H9 (cell line): ENCODE data around the gene LRRC23. TPM values are rescaled to one million over a fixed set of nuclear protein-coding genes. Genes with fewer than 3 reads are reported as not detected.

Source experiments
- DNase-seq: peaks from one replicate; pipeline ENCODE4 v3.0.0-alpha.2; 2017
- H2AFZ ChIP-seq: one replicate; pipeline ENCODE4 v1.6.1; 2013; ENCODE audit warnings: mild to moderate bottlenecking, low read length, control low read depth, moderate library complexity
- H2AK5ac ChIP-seq: 2 replicates; pipeline ENCODE4 v1.6.1; 2013; ENCODE audit warnings: low read length, control low read depth, mixed read lengths; ENCODE audit not compliant: insufficient read length
- H2BK120ac ChIP-seq: one replicate; pipeline ENCODE4 v1.6.1; 2013; ENCODE audit warnings: low read depth, mild to moderate bottlenecking, low read length, control low read depth, inconsistent platforms; ENCODE audit not compliant: poor library complexity, severe bottlenecking
- H2BK12ac ChIP-seq: 2 replicates; pipeline ENCODE4 v1.6.1; 2013; ENCODE audit warnings: low read length, control low read depth, mixed read lengths, low read depth; ENCODE audit not compliant: insufficient read length
- H2BK15ac ChIP-seq: 2 replicates; pipeline ENCODE4 v1.6.1; 2013; ENCODE audit warnings: low read depth, low read length, control low read depth
- H2BK20ac ChIP-seq: one replicate; pipeline ENCODE4 v1.6.1; 2013; ENCODE audit warnings: low read depth, mild to moderate bottlenecking, low read length, control low read depth, inconsistent platforms; ENCODE audit not compliant: poor library complexity, severe bottlenecking
- H2BK5ac ChIP-seq: 2 replicates; pipeline ENCODE4 v1.6.1; 2013; ENCODE audit warnings: low read length, control low read depth, mixed read lengths; ENCODE audit not compliant: insufficient read length
- H3K14ac ChIP-seq: 2 replicates; pipeline ENCODE4 v1.6.1; 2013; ENCODE audit warnings: low read length, control low read depth; ENCODE audit not compliant: insufficient read depth
- H3K18ac ChIP-seq: 2 replicates; pipeline ENCODE4 v1.6.1; 2013; ENCODE audit warnings: low read depth, mild to moderate bottlenecking, mixed read lengths, low read length, control low read depth; ENCODE audit not compliant: insufficient read length
- H3K23ac ChIP-seq: 2 replicates; pipeline ENCODE4 v1.6.1; 2013; ENCODE audit warnings: low read length, control low read depth, mixed read lengths, low read depth; ENCODE audit not compliant: insufficient read length
- H3K23me2 ChIP-seq: 2 replicates; pipeline ENCODE4 v1.6.1; 2013; ENCODE audit warnings: low read depth, mild to moderate bottlenecking, mixed read lengths, low read length, control low read depth; ENCODE audit not compliant: insufficient read length, poor library complexity, severe bottlenecking
- H3K27ac ChIP-seq: 2 replicates; pipeline ENCODE4 v1.5.1; 2013; ENCODE audit warnings: low read length, control low read depth, mixed read lengths, low read depth; ENCODE audit not compliant: insufficient read length
- H3K27me3 ChIP-seq: 2 replicates; pipeline ENCODE4 v1.6.1; 2013; ENCODE audit warnings: low read length, control low read depth, inconsistent platforms; ENCODE audit not compliant: insufficient read depth
- H3K4ac ChIP-seq: 2 replicates; pipeline ENCODE4 v1.6.1; 2013; ENCODE audit warnings: low read depth, mild to moderate bottlenecking, control low read depth, inconsistent platforms, low read length, moderate library complexity
- H3K4me1 ChIP-seq: 2 replicates; pipeline ENCODE4 v1.6.1; 2013; ENCODE audit warnings: low read length, control low read depth, inconsistent platforms; ENCODE audit not compliant: insufficient read depth
- H3K4me2 ChIP-seq: 2 replicates; pipeline ENCODE4 v1.6.1; 2013; ENCODE audit warnings: low read length, control low read depth, mixed read lengths; ENCODE audit not compliant: insufficient read length, insufficient read depth
- H3K56ac ChIP-seq: 2 replicates; pipeline ENCODE4 v1.6.1; 2013; ENCODE audit warnings: low read depth, mild to moderate bottlenecking, mixed read lengths, low read length, control low read depth; ENCODE audit not compliant: insufficient read length
- H3K79me1 ChIP-seq: 2 replicates; pipeline ENCODE4 v1.6.1; 2013; ENCODE audit warnings: low read depth, mild to moderate bottlenecking, moderate library complexity, low read length, control low read depth, inconsistent platforms; ENCODE audit not compliant: insufficient read depth, poor library complexity, severe bottlenecking
- H3K79me2 ChIP-seq: 2 replicates; pipeline ENCODE4 v1.6.1; 2013; ENCODE audit warnings: low read length, control low read depth, inconsistent platforms; ENCODE audit not compliant: insufficient read depth
- H3K9ac ChIP-seq: 2 replicates; pipeline ENCODE4 v1.6.1; 2013; ENCODE audit warnings: low read length, control low read depth, mixed read lengths; ENCODE audit not compliant: insufficient read length; ENCODE audit errors: extremely low read depth
- H3K9me3 ChIP-seq: one replicate; pipeline ENCODE4 v1.6.1; 2013; ENCODE audit warnings: low read depth, low read length, inconsistent platforms; ENCODE audit not compliant: control insufficient read depth
- H3T11ph ChIP-seq: one replicate; pipeline ENCODE4 v1.6.1; 2013; ENCODE audit warnings: mild to moderate bottlenecking, low read length, control low read depth, inconsistent platforms
- H4K20me1 ChIP-seq: one replicate; pipeline ENCODE4 v1.6.1; 2013; ENCODE audit not compliant: control insufficient read depth, insufficient read length, insufficient read depth
- H4K5ac ChIP-seq: 2 replicates; pipeline ENCODE4 v1.6.1; 2013; ENCODE audit warnings: low read depth, mild to moderate bottlenecking, mixed read lengths, low read length, control low read depth; ENCODE audit not compliant: insufficient read length
- H4K8ac ChIP-seq: replicated peaks from 2 replicates; pipeline ENCODE4 v1.6.1; 2013; ENCODE audit warnings: low read length, control low read depth, mixed read lengths, low read depth; ENCODE audit not compliant: insufficient read length
- H4K91ac ChIP-seq: 2 replicates; pipeline ENCODE4 v1.6.1; 2013; ENCODE audit warnings: low read depth, mild to moderate bottlenecking, moderate library complexity, mixed read lengths, low read length, control low read depth; ENCODE audit not compliant: insufficient read length
- H3K27ac Mint-ChIP-seq, 3 experiments: 2 replicates in 2 of 3; 3 replicates in 1 of 3; pipeline ENCODE4 v1.8.0; 2020 to 2021; ENCODE audit warnings: mixed read lengths in 3 of 3, mild to moderate bottlenecking in 1 of 3, moderate library complexity in 1 of 3
- H3K27me3 Mint-ChIP-seq: 2 replicates; pipeline ENCODE4 v1.8.0; 2021; ENCODE audit warnings: low read depth, mild to moderate bottlenecking, moderate library complexity, mixed read lengths
- H3K36me3 Mint-ChIP-seq, 3 experiments: 2 replicates in 2 of 3; 3 replicates in 1 of 3; pipeline ENCODE4 v1.8.0; 2020 to 2021; ENCODE audit warnings: low read depth in 3 of 3, mixed read lengths in 3 of 3; ENCODE audit not compliant: insufficient read depth in 1 of 3
- H3K4me1 Mint-ChIP-seq, 2 experiments: 2 replicates each; pipeline ENCODE4 v1.8.0; 2020; ENCODE audit warnings: mixed read lengths in 2 of 2
- H3K4me3 Mint-ChIP-seq, 2 experiments: 2 replicates in 1 of 2; 3 replicates in 1 of 2; pipeline ENCODE4 v1.8.0; 2020 to 2021; ENCODE audit warnings: mild to moderate bottlenecking in 2 of 2, mixed read lengths in 2 of 2, moderate library complexity in 1 of 2
- H3K9me3 Mint-ChIP-seq, 2 experiments: 2 replicates in 1 of 2; 3 replicates in 1 of 2; pipeline ENCODE4 v1.8.0; 2020; ENCODE audit warnings: mild to moderate bottlenecking in 2 of 2, mixed read lengths in 2 of 2, moderate library complexity in 1 of 2
- WGBS: extraction: QIAGEN DNeasy Blood & Tissue Kit; methylation state at CpG from one replicate; pipeline ENCODE4 v1.1.7; 2013; ENCODE audit warnings: missing lambda C conversion rate, low lambda C conversion rate, mixed read lengths; ENCODE audit not compliant: insufficient read length; ENCODE audit errors: extremely low coverage; 5-methylcytosine and 5-hydroxymethylcytosine counted together
- total RNA-seq: library from RNA; stranded (reverse); gene quantifications from 2 replicates; pipeline ENCODE4 v1.2.1, GENCODE V29; 2021
- TF ChIP-seq, protein P1 (sequence below): fragments of 200-600 bp; sonication (generic); conservative IDR thresholded peaks from 3 replicates; pipeline ENCODE4 v1.8.0; 2021; ENCODE audit warnings: antibody characterized with exemption, mild to moderate bottlenecking

Gene LRRC23
- total RNA-seq, 1 experiment from 2014 or later = 2.1 TPM

GRCh38 chr12:6950401-6950801 lies 45.8 kb downstream of the LRRC23 start:
- Histone ChIP-seq H2AFZ (no peak overlapping the region), H2BK120ac (no peak overlapping the region), H2BK5ac (no peak overlapping the region), H3K23ac (no peak overlapping the region), H3K56ac (no peak overlapping the region), H3K18ac (no peak overlapping the region), H3K79me2 (no peaks in the 10 kb centered on the region), H3K9ac (no peak overlapping the region), H3K27ac (no peak overlapping the region), H4K20me1 (peaks cover 2% of the 10 kb centered on the region), H3K4ac (no peak overlapping the region), H3K9me3 (no peaks in the 10 kb centered on the region), H3K23me2 (peaks cover 7% of the 10 kb centered on the region), H4K91ac (no peak overlapping the region), H3K4me2 (no peak overlapping the region), H2BK12ac (no peak overlapping the region), H2BK20ac (no peak overlapping the region), H3K27me3 (no peaks in the 10 kb centered on the region), H4K8ac (no peak overlapping the region), H3K4me1 (peaks cover 2% of the 10 kb centered on the region; the same call in 1 of the 2 replicates), H2AK5ac (no peak overlapping the region), H3K79me1 (no peaks in the 10 kb centered on the region), H4K5ac (no peak overlapping the region), H3K14ac (no peak overlapping the region), H3T11ph (no peak overlapping the region), H2BK15ac (no peak overlapping the region)
- Mint-ChIP-seq H3K27ac (no peak overlapping the region; a peak in 1 of 7 replicates), H3K27me3 (no peaks in the 10 kb centered on the region; the same call in 1 of the 2 replicates), H3K36me3 (peaks cover under 1 to 5% (median 3%) of the 10 kb centered on the region in 3 experiments; a peak in 3 of 7 replicates), H3K4me1 (peaks cover 29 to 41% of the 10 kb centered on the region in 2 experiments), H3K4me3 (peak overlapping the region in 1 of 2 experiments; percentile 18; a peak in 1 of 5 replicates), H3K9me3 (no peaks in the 10 kb centered on the region)
- TF ChIP-seq, protein P1, sequence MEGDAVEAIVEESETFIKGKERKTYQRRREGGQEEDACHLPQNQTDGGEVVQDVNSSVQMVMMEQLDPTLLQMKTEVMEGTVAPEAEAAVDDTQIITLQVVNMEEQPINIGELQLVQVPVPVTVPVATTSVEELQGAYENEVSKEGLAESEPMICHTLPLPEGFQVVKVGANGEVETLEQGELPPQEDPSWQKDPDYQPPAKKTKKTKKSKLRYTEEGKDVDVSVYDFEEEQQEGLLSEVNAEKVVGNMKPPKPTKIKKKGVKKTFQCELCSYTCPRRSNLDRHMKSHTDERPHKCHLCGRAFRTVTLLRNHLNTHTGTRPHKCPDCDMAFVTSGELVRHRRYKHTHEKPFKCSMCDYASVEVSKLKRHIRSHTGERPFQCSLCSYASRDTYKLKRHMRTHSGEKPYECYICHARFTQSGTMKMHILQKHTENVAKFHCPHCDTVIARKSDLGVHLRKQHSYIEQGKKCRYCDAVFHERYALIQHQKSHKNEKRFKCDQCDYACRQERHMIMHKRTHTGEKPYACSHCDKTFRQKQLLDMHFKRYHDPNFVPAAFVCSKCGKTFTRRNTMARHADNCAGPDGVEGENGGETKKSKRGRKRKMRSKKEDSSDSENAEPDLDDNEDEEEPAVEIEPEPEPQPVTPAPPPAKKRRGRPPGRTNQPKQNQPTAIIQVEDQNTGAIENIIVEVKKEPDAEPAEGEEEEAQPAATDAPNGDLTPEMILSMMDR = peak; percentile 31; the same call in 2 of the 3 replicates
- WGBS = no CpG with 5 or more reads among the region's 1 CpG
- DNase-seq = no peak
